K562 (cell line): ENCODE measurements around the gene ZBTB49. TPM values are rescaled to one million over a fixed set of nuclear protein-coding genes. Genes with fewer than 3 reads are reported as not detected.

ENCODE experiments used
- ATAC-seq: fragments of 200-7000 bp; cut with Tn5 transposase; 3 replicates; pipeline ENCODE4 v1.9.1; 2020; ENCODE audit warnings: moderate library complexity
- BruUV-seq: library from RNA; stranded (reverse); fragments of 400-500 nt; replicated peaks from 2 replicates; lab custom pipeline; 2021; lab: Mats Ljungman, UMichigan
- CTCF ChIA-PET: fragments of 300-600 bp; formaldehyde crosslinking; extraction: SDS; loops from one replicate; lab custom pipeline; 2021; ENCODE audit warnings: low intra/inter-chr PET ratio; lab: Yijun Ruan, JAX
- POLR2A ChIA-PET: fragments of 300-600, 350-650 bp; sonication (Branson Sonifier 250); formaldehyde crosslinking; extraction: SDS; loops from one replicate; lab custom pipeline; 2021; ENCODE audit warnings: antibody characterized with exemption, inconsistent platforms; lab: Yijun Ruan, JAX
- DNase-seq, 4 experiments: peaks; one replicate each; pipeline versions ENCODE4 v3.0.0 to v3.0.0-alpha.2; 2011 to 2018; ENCODE audit warnings: low spot score in 3 of 4, mixed read lengths in 3 of 4; ENCODE audit errors: extremely low read depth in 1 of 4
- FAIRE-seq: peaks from 2 replicates; lab custom pipeline; 2011; peaks lifted over from hg19 to GRCh38; lab: Jason Lieb, UNC
- H2AFZ ChIP-seq: 2 replicates; pipeline ENCODE4 v1.6.0; 2011; ENCODE audit warnings: low read depth, low read length, control low read depth, inconsistent platforms
- H3K27ac ChIP-seq: fragments of 200-600 bp; 3 replicates; pipeline ENCODE4 v1.8.0; 2011; ENCODE audit warnings: low read depth, mild to moderate bottlenecking, control low read depth, inconsistent platforms, low read length, moderate library complexity, mixed read lengths; ENCODE audit errors: extremely low read depth
- H3K27me3 ChIP-seq, 2 experiments: fragments of 300-600 bp in 1 of 2; 2 replicates in 1 of 2; 3 replicates in 1 of 2; pipeline versions ENCODE4 v1.6.0 to v1.8.0; 2011; ENCODE audit warnings: inconsistent platforms in 2 of 2, low read length in 2 of 2, mild to moderate bottlenecking in 1 of 2, mixed read lengths in 1 of 2, moderate library complexity in 1 of 2; ENCODE audit not compliant: control insufficient read depth in 2 of 2, insufficient read depth in 2 of 2
- H3K36me3 ChIP-seq: fragments of 300-600 bp; 3 replicates; pipeline ENCODE4 v1.8.0; 2011; ENCODE audit warnings: mild to moderate bottlenecking, low read length, inconsistent platforms; ENCODE audit not compliant: control insufficient read depth, insufficient read depth
- H3K4me1 ChIP-seq, 2 experiments: fragments of 200-600 bp in 1 of 2; replicated peaks in 1 of 2; 2 replicates in 1 of 2; 3 replicates in 1 of 2; pipeline versions ENCODE4 v1.5.1 to v1.8.0; 2011; ENCODE audit warnings: inconsistent platforms in 2 of 2, low read length in 2 of 2, mild to moderate bottlenecking in 1 of 2, mixed read lengths in 1 of 2, moderate library complexity in 1 of 2; ENCODE audit not compliant: control insufficient read depth in 2 of 2, insufficient read depth in 2 of 2
- H3K4me2 ChIP-seq: 2 replicates; pipeline ENCODE4 v1.6.1; 2011; ENCODE audit warnings: low read length, control low read depth, inconsistent platforms, mixed read lengths; ENCODE audit not compliant: insufficient read depth
- H3K4me3 ChIP-seq: fragments of 200-600 bp; sonication (generic), shearing (Covaris generic); 2 replicates; pipeline ENCODE4 v1.5.1; 2016; ENCODE audit warnings: control low read depth, inconsistent platforms
- H3K79me2 ChIP-seq: fragments of 200-600 bp; 3 replicates; pipeline ENCODE4 v1.8.0; 2011; ENCODE audit warnings: low read length, inconsistent platforms; ENCODE audit not compliant: control insufficient read depth, insufficient read depth
- H3K9ac ChIP-seq, 2 experiments: 2 replicates each; pipeline versions ENCODE4 v1.6.0 to v1.6.1; 2011; ENCODE audit warnings: low read depth in 2 of 2, low read length in 2 of 2, control low read depth in 1 of 2, inconsistent platforms in 1 of 2, mild to moderate bottlenecking in 1 of 2, mixed read lengths in 1 of 2; ENCODE audit not compliant: insufficient read depth in 1 of 2
- H3K9me1 ChIP-seq: one replicate; pipeline ENCODE4 v1.6.0; 2011; ENCODE audit warnings: inconsistent platforms, mild to moderate bottlenecking, low read length, moderate library complexity; ENCODE audit not compliant: control insufficient read depth, insufficient read depth
- H3K9me3 ChIP-seq: replicated peaks from 2 replicates; pipeline ENCODE4 v1.5.1; 2011; ENCODE audit warnings: low read depth, low read length, inconsistent platforms; ENCODE audit not compliant: control insufficient read depth, insufficient read depth
- H4K20me1 ChIP-seq: replicated peaks from 2 replicates; pipeline ENCODE4 v1.6.1; 2011; ENCODE audit warnings: low read length, inconsistent platforms, mixed read lengths; ENCODE audit not compliant: control insufficient read depth, insufficient read depth
- CGGBP1 ChIP-seq: fragments of 250-450 bp; sonication (Bioruptor Pico); IDR thresholded peaks from 2 replicates; pipeline ENCODE4 v1.9.0; 2021; ENCODE audit warnings: mild to moderate bottlenecking
- CHAMP1 ChIP-seq: fragments of 450-650 bp; IDR thresholded peaks from 2 replicates; pipeline ENCODE4 v1.6.1; 2016; ENCODE audit warnings: mild to moderate bottlenecking
- HSF4 ChIP-seq: fragments of 250-450 bp; sonication (Bioruptor Pico); IDR thresholded peaks from 2 replicates; pipeline ENCODE4 v2.1.2; 2022; ENCODE audit warnings: mild to moderate bottlenecking, moderate library complexity, borderline replicate concordance
- MLX ChIP-seq, 2 experiments: fragments of 450-650 bp in 1 of 2; sonication (generic) in 1 of 2; formaldehyde crosslinking; conservative IDR thresholded peaks; 2 replicates each; pipeline versions ENCODE4 v1.4.0 to v1.8.1; 2020 to 2022; ENCODE audit warnings: mild to moderate bottlenecking in 1 of 2, missing genetic modification reagents in 1 of 2
- NELFE ChIP-seq: IDR thresholded peaks from 2 replicates; pipeline ENCODE4 v1.6.1; 2011; ENCODE audit warnings: mild to moderate bottlenecking; ENCODE audit not compliant: insufficient read depth, insufficient read length
- ZBTB2 ChIP-seq: fragments of 450-650 bp; IDR thresholded peaks from 2 replicates; pipeline ENCODE4 v1.6.1; 2016; ENCODE audit warnings: antibody characterized with exemption
- ZNF140 ChIP-seq: fragments of 250-450 bp; sonication (Bioruptor Pico); IDR thresholded peaks from 2 replicates; pipeline ENCODE4 v1.8.0; 2021; ENCODE audit warnings: moderate library complexity, mild to moderate bottlenecking, inconsistent platforms
- ZNF217 ChIP-seq: sonication (generic); formaldehyde crosslinking; IDR thresholded peaks from 2 replicates; pipeline ENCODE4 v1.8.0; 2022; ENCODE audit warnings: mild to moderate bottlenecking, missing genetic modification reagents
- ZNF23 ChIP-seq: fragments of 250-450 bp; sonication (Bioruptor Pico); IDR thresholded peaks from 2 replicates; pipeline ENCODE4 v1.4.0; 2020; ENCODE audit warnings: mild to moderate bottlenecking
- ZNF3 ChIP-seq: fragments of 250-450 bp; sonication (Bioruptor Pico); IDR thresholded peaks from 2 replicates; pipeline ENCODE4 v1.5.0; 2021; ENCODE audit warnings: mild to moderate bottlenecking, moderate library complexity
- WGBS: fragments of 100-300 bp; shearing (Covaris generic); methylation state at CpG from one replicate; pipeline ENCODE4 v1.1.6; 2016; ENCODE audit warnings: low coverage, mixed read lengths; ENCODE audit not compliant: insufficient coverage; ENCODE audit errors: missing lambda C conversion rate; 5-methylcytosine and 5-hydroxymethylcytosine counted together
- in situ Hi-C: fragments of 300-500 bp; cut with MboI; formaldehyde crosslinking; loops from 4 replicates; pipeline ENCODE4 v1.15.0; 2018; ENCODE audit warnings: inconsistent platforms, mixed read lengths
- intact Hi-C: fragments of 100-400 bp; cut with micrococcal nuclease; formaldehyde crosslinking; loops from 2 replicates; pipeline ENCODE4 v1.14.2; 2022
- polyA plus RNA-seq, 8 experiments: library from polyadenylated mRNA; depleted of rRNA in 4 of 8; stranded (reverse) in 5 of 8; unstranded in 3 of 8; fragments of >200 nt; fragmentation: Nextera tagmentation in 2 of 8; fragmentation: Illumina TruSeq in 1 of 8; extraction: Ambion mirVana in 2 of 8; extraction: Trizol in 1 of 8; gene quantifications; 2 replicates each; pipeline versions ENCODE4 v1.2.1 to v1.2.3, GENCODE V29; 2011 to 2014; ENCODE audit warnings: inconsistent platforms in 1 of 8, missing spikeins in 1 of 8
- total RNA-seq, 7 experiments: library from RNA; depleted of rRNA in 6 of 7; stranded (reverse); fragments of >200 nt in 6 of 7; fragmentation: Illumina TruSeq in 2 of 7; extraction: Trizol in 2 of 7; gene quantifications; 2 replicates each; pipeline versions ENCODE4 v1.2.1 to v1.2.3, GENCODE V29; 2011 to 2021; ENCODE audit warnings: low replicate concordance in 1 of 7

The ZBTB49 gene
- total and polyA plus RNA-seq, 9 of the 15 experiments (the other 6 are each of a cell fraction or from before 2014, with no cell fraction given), result 0.49 to 8.0 (median 4.2) TPM

- DNase-seq (no peak), ATAC-seq (no peak), FAIRE-seq (no peak)
- CTCF ChIA-PET, result no interaction called here
- H3K9ac ChIP-seq, result no peak overlapping the region
- H4K20me1 ChIP-seq, result no peaks in the 10 kb centered on the region
- no peak overlapping the region for H3K4me3 ChIP-seq
- BruUV-seq, result no TSS peak
- H3K79me2 ChIP-seq, result no peaks in the 10 kb centered on the region
- no peak overlapping the region for H2AFZ ChIP-seq
- H3K4me1 ChIP-seq, result peaks cover 0 to under 1% of the 10 kb centered on the region in 2 experiments; a peak in 1 of 5 replicates
- H3K4me2 ChIP-seq, result no peak overlapping the region
- TF ChIP-seq NELFE (no peak), CHAMP1 (no peak), ZNF23 (no peak), ZNF140 (no peak), ZNF217 (CRISPR knock-in tag) (no peak), MLX (CRISPR knock-in tag; conservative IDR thresholded peaks at IDR 0.05) (no peak), HSF4 (CRISPR knock-in tag) (no peak), ZBTB2 (no peak), CGGBP1 (CRISPR knock-in tag) (no peak), ZNF3 (CRISPR knock-in tag) (no peak)
- no peaks in the 10 kb centered on the region for H3K36me3 ChIP-seq
- H3K9me1 ChIP-seq, result no peaks in the 10 kb centered on the region
- 0% methylated on average over 8 of the region's 8 CpGs for WGBS
- in situ Hi-C loops, result no loop called here
- H3K27me3 ChIP-seq, result peaks cover 37 to 67% of the 10 kb centered on the region in 2 experiments
- POLR2A ChIA-PET, result interaction anchor here (0.6 kb wide), 1 partner anchor 327 kb away, joined by 3 read pairs; no protein-coding TSS in a partner anchor
- no peak overlapping the region for H3K27ac ChIP-seq
- intact Hi-C loops, result no loop called here
- no peaks in the 10 kb centered on the region for H3K9me3 ChIP-seq
These were observed 71.8 kb downstream of the ZBTB49 start for GRCh38 chr4:4361883-4362282.
